Measurements from ENCODE around the gene PEAR1. TPM values are rescaled to one million over a fixed set of nuclear protein-coding genes. Genes with fewer than 3 reads are reported as not detected.

Gene PEAR1
- total RNA-seq, 1 donor from 2014 or later = 14.8 TPM

DNA sequence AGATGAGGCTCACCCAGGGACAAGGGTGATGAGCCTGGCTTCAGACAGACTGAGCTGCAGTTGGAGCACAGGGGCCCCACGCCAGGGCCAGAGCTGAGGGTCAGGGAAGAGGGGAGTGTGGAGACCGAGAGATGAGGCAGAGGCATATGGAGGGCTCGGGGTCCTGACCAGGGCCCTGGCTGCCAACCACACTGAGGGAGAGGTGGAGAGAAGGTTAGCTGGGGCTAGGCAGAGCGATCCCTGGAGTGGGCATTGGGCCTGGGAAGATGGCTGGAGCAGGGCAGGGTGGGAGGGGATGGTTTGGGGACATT is 8.0 kb downstream of the PEAR1 start:
- TF ChIP-seq, protein P1, sequence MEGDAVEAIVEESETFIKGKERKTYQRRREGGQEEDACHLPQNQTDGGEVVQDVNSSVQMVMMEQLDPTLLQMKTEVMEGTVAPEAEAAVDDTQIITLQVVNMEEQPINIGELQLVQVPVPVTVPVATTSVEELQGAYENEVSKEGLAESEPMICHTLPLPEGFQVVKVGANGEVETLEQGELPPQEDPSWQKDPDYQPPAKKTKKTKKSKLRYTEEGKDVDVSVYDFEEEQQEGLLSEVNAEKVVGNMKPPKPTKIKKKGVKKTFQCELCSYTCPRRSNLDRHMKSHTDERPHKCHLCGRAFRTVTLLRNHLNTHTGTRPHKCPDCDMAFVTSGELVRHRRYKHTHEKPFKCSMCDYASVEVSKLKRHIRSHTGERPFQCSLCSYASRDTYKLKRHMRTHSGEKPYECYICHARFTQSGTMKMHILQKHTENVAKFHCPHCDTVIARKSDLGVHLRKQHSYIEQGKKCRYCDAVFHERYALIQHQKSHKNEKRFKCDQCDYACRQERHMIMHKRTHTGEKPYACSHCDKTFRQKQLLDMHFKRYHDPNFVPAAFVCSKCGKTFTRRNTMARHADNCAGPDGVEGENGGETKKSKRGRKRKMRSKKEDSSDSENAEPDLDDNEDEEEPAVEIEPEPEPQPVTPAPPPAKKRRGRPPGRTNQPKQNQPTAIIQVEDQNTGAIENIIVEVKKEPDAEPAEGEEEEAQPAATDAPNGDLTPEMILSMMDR (IDR thresholded peaks at IDR 0.05) = no peak
- intact Hi-C loops (cut with DNase I) = no loop called here
- peaks cover 49% of the 10 kb centered on the region for H3K4me1 ChIP-seq
- ATAC-seq (no peak), DNase-seq (peak; percentile 26)
- no peaks in the 10 kb centered on the region for H3K27me3 ChIP-seq (ENCODE audit: low read depth)
- H3K9me3 ChIP-seq = no peaks in the 10 kb centered on the region
- H3K4me3 ChIP-seq = no peak overlapping the region
- peaks cover 9% of the 10 kb centered on the region for H3K36me3 ChIP-seq
- H3K27ac ChIP-seq = no peak overlapping the region

DNA sequence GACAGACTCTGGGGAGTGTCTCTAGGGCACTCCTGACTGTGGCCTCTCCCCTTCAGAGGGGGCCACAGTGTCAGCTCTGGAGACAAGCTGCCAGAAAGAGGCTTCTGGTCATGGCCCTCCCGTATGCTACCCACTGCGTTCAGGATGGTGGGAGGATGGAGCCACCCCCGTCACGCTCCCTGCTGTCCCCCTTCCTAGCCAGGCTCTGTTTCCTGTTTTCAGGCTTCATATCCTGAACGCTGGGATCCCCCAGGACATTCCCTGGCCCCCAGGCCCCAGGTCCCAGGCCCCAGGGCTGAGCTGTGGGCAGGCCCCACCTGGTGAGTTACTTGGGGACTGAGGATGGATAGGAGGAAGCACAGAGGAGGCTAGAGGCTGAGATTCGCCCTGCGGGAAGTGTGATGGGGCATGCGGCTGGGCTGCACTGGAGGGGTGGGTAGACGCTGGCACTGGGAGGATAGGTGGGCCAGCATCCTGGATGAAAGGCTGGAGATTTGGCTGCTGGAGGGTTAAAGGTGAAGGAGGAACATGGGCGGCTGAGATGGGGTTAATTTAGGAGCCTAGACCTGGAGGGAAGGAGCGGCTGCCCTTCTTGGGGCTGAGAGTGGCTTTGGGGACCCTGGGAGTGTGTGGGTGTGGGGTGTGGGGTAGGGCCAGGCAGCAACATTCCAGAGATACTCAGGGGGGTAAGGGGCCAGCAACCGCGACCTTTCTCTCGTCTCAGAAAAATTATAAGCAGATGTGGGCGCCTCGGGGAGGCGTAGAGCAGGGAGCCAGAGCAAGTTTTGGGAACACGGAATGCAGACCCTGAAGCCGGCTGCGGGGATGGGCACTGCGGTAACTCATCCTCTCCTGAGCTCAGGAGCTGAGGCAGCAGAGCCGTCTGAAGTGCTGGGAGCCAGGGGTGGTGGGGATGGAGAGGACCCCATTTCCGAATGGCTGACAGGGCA is 8.7 kb downstream of the PEAR1 start:
- Histone ChIP-seq H3K27ac (no peak overlapping the region), H3K27me3 (ENCODE audit: low read depth) (no peaks in the 10 kb centered on the region), H3K4me1 (peaks cover 48% of the 10 kb centered on the region), H3K4me3 (no peak overlapping the region), H3K36me3 (peaks cover 14% of the 10 kb centered on the region), H3K9me3 (no peaks in the 10 kb centered on the region)
- ATAC-seq (no peak), DNase-seq (peak; percentile 28)
- TF ChIP-seq, protein P1 (IDR thresholded peaks at IDR 0.05) = no peak
- intact Hi-C loops (cut with DNase I) = no loop called here

DNA sequence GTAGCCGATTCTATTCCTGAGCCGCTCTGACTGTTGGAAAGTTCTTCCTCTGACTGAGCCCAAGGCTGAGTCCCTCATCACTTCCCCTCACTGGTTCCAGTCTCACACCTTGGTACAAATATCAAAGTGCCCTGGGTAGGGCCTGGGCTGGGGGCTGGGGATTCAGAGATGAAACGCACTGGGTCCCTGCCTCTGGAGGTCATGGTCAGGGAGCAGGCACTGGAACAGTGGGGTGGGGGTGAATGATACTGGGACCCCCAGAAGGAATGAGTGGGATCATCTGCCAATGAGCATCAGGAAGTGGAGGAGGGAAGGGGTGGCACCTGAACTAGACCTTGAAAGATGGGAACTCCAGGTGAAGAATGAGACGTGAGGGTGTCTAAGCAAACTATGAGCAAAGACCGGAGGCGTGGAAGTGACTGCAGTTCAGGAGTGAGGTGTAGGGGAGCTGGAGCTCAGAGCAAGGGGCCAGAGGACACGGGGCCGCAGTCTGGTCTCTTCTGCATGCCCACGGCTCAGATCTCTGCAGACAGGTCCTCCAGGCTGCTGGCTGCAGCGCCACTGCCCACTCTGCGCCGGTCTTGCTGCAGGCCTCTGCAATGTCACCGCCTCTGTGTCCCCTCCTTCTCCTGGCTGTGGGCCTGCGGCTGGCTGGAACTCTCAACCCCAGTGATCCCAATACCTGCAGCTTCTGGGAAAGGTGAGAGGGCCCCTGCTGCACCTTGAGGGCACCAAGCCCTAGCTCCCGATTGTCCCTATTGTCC is 10.0 kb downstream of the PEAR1 start:
- H3K27ac ChIP-seq = no peak overlapping the region
- DNase-seq (peak; percentile 39), ATAC-seq (no peak)
- H3K36me3 ChIP-seq = peaks cover 14% of the 10 kb centered on the region
- H3K4me1 ChIP-seq = peaks cover 39% of the 10 kb centered on the region
- intact Hi-C loops (cut with DNase I) = no loop called here
- TF ChIP-seq, protein P1 (IDR thresholded peaks at IDR 0.05) = no peak
- H3K27me3 ChIP-seq (ENCODE audit: low read depth) = no peaks in the 10 kb centered on the region
- no peaks in the 10 kb centered on the region for H3K9me3 ChIP-seq
- no peak overlapping the region for H3K4me3 ChIP-seq

DNA sequence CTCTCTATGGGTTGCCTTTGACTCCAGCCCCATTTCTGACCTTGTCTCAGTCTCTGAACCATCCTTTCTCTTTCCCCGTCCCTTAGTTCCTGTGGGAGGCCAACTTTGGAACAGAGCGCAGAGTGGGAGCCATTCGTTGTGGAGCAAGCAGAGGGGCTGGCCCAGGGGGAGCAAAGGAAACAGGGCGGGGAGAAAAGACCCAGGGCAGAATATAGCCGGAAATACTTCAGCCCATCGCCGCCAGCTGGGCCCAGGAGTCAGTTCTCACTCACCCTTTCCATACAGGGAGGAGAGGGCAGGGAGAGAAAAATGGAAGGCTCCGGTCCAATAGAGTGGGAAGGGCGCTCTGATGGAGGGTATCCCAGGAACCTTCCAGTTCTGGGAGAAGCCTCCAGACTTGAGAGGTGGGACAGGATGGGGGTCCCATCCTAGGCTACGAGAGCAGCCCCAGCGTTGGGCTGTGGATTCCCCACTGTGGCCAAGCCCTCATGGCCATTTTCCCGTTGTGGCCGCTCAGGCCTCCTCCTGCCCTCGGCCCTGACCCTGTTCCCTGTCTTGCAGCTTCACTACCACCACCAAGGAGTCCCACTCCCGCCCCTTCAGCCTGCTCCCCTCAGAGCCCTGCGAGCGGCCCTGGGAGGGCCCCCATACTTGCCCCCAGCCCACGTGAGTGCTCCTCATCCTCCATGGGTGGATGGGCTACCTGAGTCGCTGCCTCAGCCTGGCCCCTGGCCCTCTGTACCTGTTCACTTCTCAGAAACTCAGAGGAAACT is 10.9 kb downstream of the PEAR1 start:
- ATAC-seq (no peak), DNase-seq (peak; percentile 36)
- peaks cover 30% of the 10 kb centered on the region for H3K4me1 ChIP-seq
- TF ChIP-seq, protein P1 (IDR thresholded peaks at IDR 0.05) = no peak
- no peak overlapping the region for H3K4me3 ChIP-seq
- H3K27ac ChIP-seq = no peak overlapping the region
- intact Hi-C loops (cut with DNase I) = no loop called here
- no peaks in the 10 kb centered on the region for H3K9me3 ChIP-seq
- peaks cover 20% of the 10 kb centered on the region for H3K36me3 ChIP-seq
- peaks cover 3% of the 10 kb centered on the region for H3K27me3 ChIP-seq (ENCODE audit: low read depth)

DNA sequence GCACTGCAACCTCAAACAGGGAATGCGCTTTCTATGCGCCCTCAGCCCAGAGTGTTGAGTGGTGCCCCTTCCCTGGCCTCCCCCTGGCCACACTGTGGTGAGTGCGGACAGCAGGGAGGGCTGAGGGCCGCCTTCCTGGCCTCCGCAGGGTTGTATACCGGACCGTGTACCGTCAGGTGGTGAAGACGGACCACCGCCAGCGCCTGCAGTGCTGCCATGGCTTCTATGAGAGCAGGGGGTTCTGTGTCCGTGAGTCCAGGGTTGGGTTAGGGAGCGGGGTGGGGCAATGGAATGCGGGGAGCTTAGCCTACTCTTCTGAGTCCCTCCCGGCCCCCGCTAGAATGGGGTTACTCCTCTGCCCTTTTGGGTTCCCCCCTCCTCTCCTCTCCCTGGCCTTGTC is 11.7 kb downstream of the PEAR1 start:
- DNase-seq (peak; percentile 33), ATAC-seq (no peak)
- Histone ChIP-seq H3K9me3 (no peaks in the 10 kb centered on the region), H3K4me1 (peaks cover 23% of the 10 kb centered on the region), H3K27me3 (ENCODE audit: low read depth) (peaks cover 10% of the 10 kb centered on the region), H3K36me3 (peaks cover 28% of the 10 kb centered on the region), H3K4me3 (no peak overlapping the region), H3K27ac (no peak overlapping the region)
- intact Hi-C loops (cut with DNase I) = no loop called here
- TF ChIP-seq, protein P1 (IDR thresholded peaks at IDR 0.05) = no peak

All from lower lobe of right lung (tissue), 2 donors.